Bronchial epithelial cell (primary cell): ENCODE data around the gene EEFSEC. TPM values are rescaled to one million over a fixed set of nuclear protein-coding genes. Genes with fewer than 3 reads are reported as not detected.

Experiments
- DNase-seq: peaks from one replicate; pipeline ENCODE4 v3.0.0-alpha.2; 2010; ENCODE audit warnings: low read depth
- FAIRE-seq: peaks from 2 replicates; lab custom pipeline; 2011; peaks lifted over from hg19 to GRCh38; lab: Jason Lieb, UNC
- H3K27me3 ChIP-seq: 2 replicates; pipeline ENCODE4 v1.5.1; 2011; ENCODE audit warnings: low read length; ENCODE audit not compliant: control insufficient read depth, insufficient read depth
- H3K36me3 ChIP-seq: 2 replicates; pipeline ENCODE4 v1.5.1; 2011; ENCODE audit warnings: low read length; ENCODE audit not compliant: control insufficient read depth, insufficient read depth
- H3K4me3 ChIP-seq: 2 replicates; pipeline ENCODE4 v1.5.1; 2011; ENCODE audit warnings: mild to moderate bottlenecking, low read depth, low read length, control low read depth
- CTCF ChIP-seq: IDR thresholded peaks from 2 replicates; pipeline ENCODE4 v1.5.1; 2011; ENCODE audit warnings: mild to moderate bottlenecking, moderate library complexity, low read length, control low read depth, inconsistent platforms; ENCODE audit not compliant: insufficient read depth, severe bottlenecking
- total RNA-seq: library from RNA; depleted of rRNA; stranded (reverse); fragments of >200 nt; gene quantifications from 2 replicates; pipeline ENCODE4 v1.2.1, GENCODE V29; 2014

The EEFSEC gene
- total RNA-seq, 1 donor from 2014 or later, result 3.7 TPM

GRCh38 chr3:128307029-128307633, 153.8 kb downstream of the EEFSEC start:
- Histone ChIP-seq H3K4me3 (no peak overlapping the region), H3K36me3 (no peaks in the 10 kb centered on the region), H3K27me3 (no peaks in the 10 kb centered on the region)
- TF ChIP-seq CTCF, result no peak
- no peak for DNase-seq
- no peak for FAIRE-seq

- Histone ChIP-seq H3K27me3 (no peaks in the 10 kb centered on the region), H3K36me3 (no peaks in the 10 kb centered on the region), H3K4me3 (no peak overlapping the region)
- DNase-seq (no peak), FAIRE-seq (no peak)
- no peak for TF ChIP-seq CTCF
Observed at GRCh38 chr3:128307781-128308469, 154.6 kb downstream of the EEFSEC start.

GRCh38 chr3:128309026-128309425, 155.7 kb downstream of the EEFSEC start:
- TF ChIP-seq CTCF, result no peak
- H3K36me3 ChIP-seq, result no peaks in the 10 kb centered on the region
- DNase-seq (no peak), FAIRE-seq (no peak)
- no peak overlapping the region for H3K4me3 ChIP-seq
- H3K27me3 ChIP-seq, result no peaks in the 10 kb centered on the region

- Histone ChIP-seq H3K27me3 (no peaks in the 10 kb centered on the region), H3K36me3 (no peaks in the 10 kb centered on the region), H3K4me3 (no peak overlapping the region)
- FAIRE-seq (peak; percentile 58), DNase-seq (no peak)
- no peak for TF ChIP-seq CTCF
Observed at GRCh38 chr3:128310286-128311058, 157.2 kb downstream of the EEFSEC start.

GRCh38 chr3:128311441-128311844, 158.2 kb downstream of the EEFSEC start:
- Histone ChIP-seq H3K27me3 (no peaks in the 10 kb centered on the region), H3K36me3 (no peaks in the 10 kb centered on the region), H3K4me3 (no peak overlapping the region)
- DNase-seq (no peak), FAIRE-seq (peak; percentile 60)
- TF ChIP-seq CTCF, result no peak
